ENCODE data around the gene MIA.
"Not testable (repeated sequence)": the region's sequence is repeated elsewhere in the genome, so short reads cannot be mapped to it uniquely, and the experiment has no call there.

The MIA gene

DNA sequence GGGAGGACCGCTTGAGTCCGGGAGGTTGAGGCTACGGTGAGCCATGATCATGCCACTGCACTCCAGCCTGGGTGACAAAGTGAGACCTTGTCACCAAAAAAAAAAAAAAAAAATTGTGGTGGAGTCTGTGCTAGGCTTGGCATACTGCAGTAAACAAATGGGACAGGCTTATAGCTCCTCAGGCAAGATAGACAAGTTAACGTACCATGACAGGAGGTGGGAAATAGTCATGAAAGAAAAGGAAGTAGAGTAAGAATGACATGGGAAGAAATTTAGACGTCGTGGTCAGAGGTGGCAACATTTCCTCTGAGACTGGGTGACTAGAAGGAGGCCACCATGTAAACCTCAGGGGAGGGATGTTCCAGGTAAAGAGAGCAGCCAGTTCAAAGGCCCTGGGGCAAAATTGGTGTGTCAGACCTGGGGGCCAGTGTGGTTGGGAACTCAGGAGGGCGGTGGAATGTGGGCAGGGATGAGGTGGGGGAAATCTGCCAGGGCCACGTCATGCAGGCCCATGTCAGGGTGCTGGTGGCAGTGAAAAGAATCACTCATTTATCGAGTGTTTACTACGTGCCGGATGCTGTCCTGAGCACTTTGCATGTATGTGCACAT, 18.7 kb upstream of the MIA start:
- Mint-ChIP-seq H3K4me1 (ENCODE audit: low read depth in 2 of 2) (peaks cover 39 to 53% of the 10 kb centered on the region in 2 donors), H3K9me3 (no peaks in the 10 kb centered on the region), H3K27ac (peak overlapping the region; percentile 94 to 97), H3K36me3 (ENCODE audit: insufficient read depth) (peaks cover 71% of the 10 kb centered on the region), H3K4me3 (peak overlapping the region; percentile 84 to 97), H3K27me3 (no peaks in the 10 kb centered on the region)
- peak in 2 of 3 experiments; percentile 18 to 40 for DNase-seq
- ATAC-seq (replicated peaks): peak; percentile 61

DNA sequence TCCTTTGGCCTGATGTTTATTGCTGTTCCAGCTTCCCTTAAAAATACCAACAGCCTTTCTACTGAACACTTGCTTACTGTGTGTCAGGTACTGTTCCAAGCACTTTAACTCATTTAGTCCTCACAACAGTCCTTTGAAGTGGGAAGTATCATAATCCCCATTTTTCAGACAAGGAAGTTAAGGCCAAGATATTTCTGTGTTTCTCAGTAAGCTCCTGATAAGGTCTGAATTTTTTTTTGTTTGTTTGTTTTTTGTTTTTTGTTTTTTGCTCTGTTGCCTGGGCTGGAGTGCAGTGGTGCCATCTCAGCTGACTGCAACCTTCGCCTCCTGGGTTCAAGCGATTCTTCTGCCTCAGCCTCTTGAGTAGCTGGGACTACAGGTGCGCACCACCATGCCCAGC, 16.8 kb upstream of the MIA start:
- H3K4me3 Mint-ChIP-seq: peak overlapping the region in 1 of 2 donors; percentile 25
- H3K4me1 Mint-ChIP-seq (ENCODE audit: low read depth in 2 of 2): peaks cover 40 to 55% of the 10 kb centered on the region in 2 donors
- H3K27me3 Mint-ChIP-seq: no peaks in the 10 kb centered on the region

DNA sequence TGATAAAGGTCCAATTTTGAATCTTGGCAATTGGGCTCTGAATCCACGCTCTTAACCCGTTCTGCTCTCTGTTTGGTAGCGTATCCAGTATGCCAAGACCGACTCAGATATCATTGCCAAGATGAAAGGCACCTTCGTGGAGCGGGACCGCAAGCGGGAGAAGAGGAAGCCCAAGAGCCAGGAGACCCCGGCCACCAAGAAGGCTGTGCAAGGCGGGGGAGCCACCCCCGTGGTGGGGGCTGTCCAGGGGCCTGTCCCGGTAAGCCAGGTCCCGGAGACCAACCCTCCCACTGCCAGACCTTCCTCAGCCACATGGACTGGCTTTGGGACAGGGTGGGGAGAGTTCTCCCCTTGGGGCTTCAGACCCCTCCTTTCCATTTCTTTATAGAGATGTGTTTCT, 16.0 kb upstream of the MIA start:
- ATAC-seq (replicated peaks): no peak
- H3K27ac Mint-ChIP-seq: no peak overlapping the region

More for the DNA sequence above, 16.8 kb upstream of the MIA start:
- Mint-ChIP-seq H3K9me3 (no peaks in the 10 kb centered on the region), H3K27ac (peak overlapping the region in 1 of 2 donors; percentile 46), H3K36me3 (ENCODE audit: insufficient read depth) (peaks cover 75% of the 10 kb centered on the region)
- no peak for ATAC-seq (replicated peaks)
- no peak for DNase-seq

DNA sequence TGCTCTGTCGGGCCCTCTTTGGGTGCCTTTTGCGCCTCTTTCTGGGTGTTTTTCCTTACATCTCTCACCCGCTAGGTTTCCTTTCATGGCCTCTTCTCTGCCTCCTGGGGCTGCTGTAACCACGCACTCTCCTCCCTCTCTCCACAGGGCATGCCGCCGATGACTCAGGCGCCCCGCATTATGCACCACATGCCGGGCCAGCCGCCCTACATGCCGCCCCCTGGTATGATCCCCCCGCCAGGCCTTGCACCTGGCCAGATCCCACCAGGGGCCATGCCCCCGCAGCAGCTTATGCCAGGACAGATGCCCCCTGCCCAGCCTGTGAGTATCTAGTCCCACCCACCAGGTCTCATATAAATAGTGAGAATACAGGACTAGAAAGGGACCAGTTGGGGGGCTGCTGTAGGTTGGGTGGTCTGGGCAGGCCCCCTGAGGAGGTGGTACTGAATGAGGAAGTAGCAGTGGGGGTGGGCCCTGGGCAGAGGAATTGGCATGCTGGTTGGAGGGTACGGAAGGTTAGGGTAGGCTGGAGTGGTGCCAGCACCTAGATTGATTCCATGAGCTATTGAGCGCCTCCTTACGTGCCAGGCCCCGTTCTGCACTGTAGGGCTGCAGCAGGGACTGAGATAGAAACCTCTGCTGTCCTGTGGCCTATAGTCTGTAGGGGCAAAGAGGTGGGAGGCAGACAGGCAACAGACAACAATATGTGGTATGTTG, 12.4 kb upstream of the MIA start:
- H3K9me3 Mint-ChIP-seq: no peaks in the 10 kb centered on the region
- H3K27ac Mint-ChIP-seq: peak overlapping the region; percentile 78 to 87
- H3K4me1 Mint-ChIP-seq (ENCODE audit: low read depth in 2 of 2): peaks cover 33 to 46% of the 10 kb centered on the region in 2 donors
- H3K27me3 Mint-ChIP-seq: no peaks in the 10 kb centered on the region
- no peak for ATAC-seq (replicated peaks)
- DNase-seq: no peak
- peaks cover 98% of the 10 kb centered on the region for H3K36me3 Mint-ChIP-seq (ENCODE audit: insufficient read depth)
- peak overlapping the region; percentile 14 to 32 for H3K4me3 Mint-ChIP-seq

More for the DNA sequence above, 16.0 kb upstream of the MIA start:
- no peaks in the 10 kb centered on the region for H3K9me3 Mint-ChIP-seq
- no peaks in the 10 kb centered on the region for H3K27me3 Mint-ChIP-seq
- no peak overlapping the region for H3K4me3 Mint-ChIP-seq
- H3K4me1 Mint-ChIP-seq (ENCODE audit: low read depth in 2 of 2): peaks cover 44 to 60% of the 10 kb centered on the region in 2 donors
- H3K36me3 Mint-ChIP-seq (ENCODE audit: insufficient read depth): peaks cover 84% of the 10 kb centered on the region
- DNase-seq: no peak

DNA sequence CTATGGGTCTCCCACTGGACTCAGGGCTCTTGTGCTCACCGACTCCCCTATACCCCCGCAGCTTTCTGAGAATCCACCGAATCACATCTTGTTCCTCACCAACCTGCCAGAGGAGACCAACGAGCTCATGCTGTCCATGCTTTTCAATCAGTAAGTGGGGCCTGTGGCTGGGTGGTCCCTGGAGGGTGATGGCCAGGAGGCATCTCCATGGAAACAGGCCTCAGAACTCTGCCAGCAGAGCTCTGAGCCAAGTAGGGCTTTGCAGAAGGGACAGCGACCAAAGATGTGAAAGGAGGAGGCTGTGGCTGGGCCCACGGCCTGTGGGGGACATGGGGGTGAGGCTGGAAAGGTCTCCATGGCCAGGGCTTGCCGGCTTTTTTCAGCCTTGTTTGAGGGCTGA, 11.8 kb upstream of the MIA start:
- Mint-ChIP-seq H3K27ac (peak overlapping the region; percentile 78 to 87), H3K36me3 (ENCODE audit: insufficient read depth) (peaks cover 98% of the 10 kb centered on the region), H3K9me3 (no peaks in the 10 kb centered on the region), H3K27me3 (no peaks in the 10 kb centered on the region), H3K4me1 (ENCODE audit: low read depth in 2 of 2) (peaks cover 33 to 46% of the 10 kb centered on the region in 2 donors), H3K4me3 (peak overlapping the region in 1 of 2 donors; percentile 34)
- ATAC-seq (replicated peaks) (no peak), DNase-seq (no peak)

DNA sequence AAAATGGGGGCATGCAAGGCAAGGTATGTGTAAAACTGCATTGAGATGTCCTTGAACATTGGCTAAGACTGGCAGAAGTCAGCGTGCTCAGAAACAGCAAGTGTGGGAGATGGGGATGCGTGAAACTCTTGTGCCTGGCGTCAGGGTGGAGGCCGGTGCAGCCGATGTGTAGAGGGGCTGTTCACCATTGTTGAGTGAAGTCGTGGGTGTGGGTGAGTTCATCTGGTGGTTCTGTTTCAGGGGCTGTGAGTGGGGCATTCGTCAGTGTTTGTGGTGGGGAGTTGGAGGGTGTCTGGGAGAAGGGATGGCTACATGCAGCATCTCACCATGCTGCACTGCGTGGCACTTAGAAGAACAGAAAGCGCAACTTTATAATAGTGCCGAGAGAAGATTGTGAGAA, 11.4 kb upstream of the MIA start:
- H3K27me3 Mint-ChIP-seq: no peaks in the 10 kb centered on the region
- H3K36me3 Mint-ChIP-seq (ENCODE audit: insufficient read depth): peaks cover 94% of the 10 kb centered on the region
- peak overlapping the region; percentile 78 to 87 for H3K27ac Mint-ChIP-seq
- peaks cover 33 to 46% of the 10 kb centered on the region in 2 donors for H3K4me1 Mint-ChIP-seq (ENCODE audit: low read depth in 2 of 2)
- H3K9me3 Mint-ChIP-seq: no peaks in the 10 kb centered on the region
- H3K4me3 Mint-ChIP-seq: peak overlapping the region; percentile 34 to 41
- DNase-seq (no peak), ATAC-seq (replicated peaks) (no peak)

DNA sequence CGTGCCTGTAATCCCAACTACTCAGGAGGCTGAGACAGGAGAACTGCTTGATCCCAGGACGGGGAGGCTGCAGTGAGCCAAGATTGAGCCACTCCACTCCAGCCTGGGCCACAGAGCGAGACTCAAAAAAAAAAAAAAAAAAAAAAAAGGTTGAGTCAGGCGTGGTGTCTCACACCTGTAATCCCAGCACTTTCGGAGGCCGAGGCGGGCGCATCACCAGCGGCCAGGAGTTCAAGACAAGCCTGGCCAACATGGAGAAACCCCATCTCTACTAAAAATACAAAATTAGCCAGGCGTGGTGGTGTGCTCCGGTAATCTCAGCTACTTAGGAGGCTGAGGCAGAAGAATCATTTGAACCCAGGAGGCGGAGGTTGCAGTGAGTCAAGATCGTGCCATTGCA, 8.9 kb upstream of the MIA start:
- Mint-ChIP-seq H3K36me3 (ENCODE audit: insufficient read depth) (peaks cover 76% of the 10 kb centered on the region), H3K4me1 (ENCODE audit: low read depth in 2 of 2) (peaks cover 40 to 43% of the 10 kb centered on the region in 2 donors), H3K27ac (peak overlapping the region in 1 of 2 donors; percentile 87)
- H3K9me3 Mint-ChIP-seq; ATAC-seq (replicated peaks); H3K4me3 Mint-ChIP-seq; DNase-seq; H3K27me3 Mint-ChIP-seq: not testable (repeated sequence)

DNA sequence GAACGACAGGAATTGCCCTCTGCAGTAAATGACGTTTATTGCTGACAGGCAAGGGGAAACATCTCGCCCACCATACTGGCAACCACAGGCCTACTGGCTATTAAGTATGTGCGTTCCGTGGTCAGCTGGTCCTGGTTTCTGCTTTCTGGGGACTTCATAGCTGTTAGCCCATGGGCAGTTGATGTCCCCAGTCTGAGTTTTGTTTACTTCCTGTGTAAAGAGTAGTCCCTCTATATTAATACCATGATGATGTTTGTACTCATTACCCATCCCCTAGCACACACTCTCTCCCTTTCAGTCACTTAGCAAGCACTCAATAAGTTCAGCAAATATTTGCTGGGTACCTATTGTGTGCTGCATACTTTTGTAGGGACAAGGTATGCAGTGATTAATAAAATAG, 6.5 kb upstream of the MIA start:
- no peak for DNase-seq
- peaks cover 51% of the 10 kb centered on the region for H3K36me3 Mint-ChIP-seq (ENCODE audit: insufficient read depth)
- peak overlapping the region in 1 of 2 donors; percentile 29 for H3K27ac Mint-ChIP-seq
- no peaks in the 10 kb centered on the region for H3K27me3 Mint-ChIP-seq
- H3K4me1 Mint-ChIP-seq (ENCODE audit: low read depth in 2 of 2): peaks cover 24 to 27% of the 10 kb centered on the region in 2 donors
- no peak overlapping the region for H3K4me3 Mint-ChIP-seq
- no peaks in the 10 kb centered on the region for H3K9me3 Mint-ChIP-seq
- ATAC-seq (replicated peaks): no peak

DNA sequence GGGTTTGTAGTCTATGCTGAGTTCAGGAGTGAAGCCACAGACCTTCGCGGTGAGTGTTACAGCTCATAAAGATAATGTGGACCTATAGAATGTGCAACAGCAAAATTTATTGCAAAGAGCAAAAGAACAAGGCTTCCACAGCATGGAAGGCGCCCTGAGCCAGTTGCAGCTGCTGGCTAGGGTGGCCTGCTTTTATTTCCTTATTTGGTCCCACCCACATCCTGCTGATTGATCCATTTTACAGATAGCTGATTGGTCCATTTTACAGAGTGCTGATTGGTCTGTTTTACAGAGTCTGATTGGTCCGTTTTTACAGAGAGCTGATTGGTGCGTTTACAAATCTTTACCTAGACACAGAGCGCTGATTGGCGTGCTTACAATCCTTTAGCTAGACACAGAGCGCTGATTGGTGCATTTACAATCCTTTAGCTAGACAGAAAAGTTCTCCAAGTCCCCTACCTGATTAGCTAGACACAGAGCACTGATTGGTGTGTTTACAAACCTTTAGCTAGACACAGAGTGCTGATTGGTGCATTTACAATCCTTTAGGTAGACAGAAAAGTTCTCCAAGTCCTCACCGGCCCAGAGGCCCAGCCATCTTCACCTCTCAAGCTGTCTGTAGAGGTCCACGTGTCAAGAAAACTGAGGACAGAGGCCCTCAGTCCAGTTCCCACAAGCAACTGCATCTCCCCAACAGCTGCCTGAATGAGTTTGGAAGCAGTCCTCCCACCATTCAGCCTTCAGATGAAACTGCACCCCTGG, 4.0 kb upstream of the MIA start:
- ATAC-seq (replicated peaks): peak; percentile 49
- peak overlapping the region in 1 of 2 donors; percentile 64 for H3K27ac Mint-ChIP-seq
- H3K4me1 Mint-ChIP-seq (ENCODE audit: low read depth in 2 of 2): peaks cover 7 to 11% of the 10 kb centered on the region in 2 donors

DNA sequence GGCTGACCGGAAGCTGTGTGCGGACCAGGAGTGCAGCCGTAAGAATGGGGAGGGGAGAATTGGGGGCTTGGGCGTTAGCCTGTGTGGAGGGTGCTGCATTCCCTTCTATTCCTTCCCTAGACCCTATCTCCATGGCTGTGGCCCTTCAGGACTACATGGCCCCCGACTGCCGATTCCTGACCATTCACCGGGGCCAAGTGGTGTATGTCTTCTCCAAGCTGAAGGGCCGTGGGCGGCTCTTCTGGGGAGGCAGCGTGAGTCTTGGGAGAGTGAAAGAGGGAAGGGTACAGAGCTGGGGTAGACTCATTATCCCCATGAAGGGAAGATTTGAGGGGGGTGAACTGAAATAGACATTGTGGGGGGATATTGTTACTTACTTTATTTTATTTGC, 306 bp downstream of the MIA start:
- H3K4me1 Mint-ChIP-seq (ENCODE audit: low read depth in 2 of 2): peaks cover 32 to 33% of the 10 kb centered on the region in 2 donors
- ATAC-seq (replicated peaks) (no peak), DNase-seq (no peak)
- no peak overlapping the region for H3K27ac Mint-ChIP-seq
- H3K36me3 Mint-ChIP-seq (ENCODE audit: insufficient read depth): peaks cover 31% of the 10 kb centered on the region
- H3K4me3 Mint-ChIP-seq: no peak overlapping the region
- H3K9me3 Mint-ChIP-seq: no peaks in the 10 kb centered on the region
- H3K27me3 Mint-ChIP-seq: no peaks in the 10 kb centered on the region

More for the DNA sequence above, 4.0 kb upstream of the MIA start:
- H3K9me3 Mint-ChIP-seq, H3K4me3 Mint-ChIP-seq, DNase-seq, H3K27me3 Mint-ChIP-seq: not testable (repeated sequence)
- peaks cover 28% of the 10 kb centered on the region for H3K36me3 Mint-ChIP-seq (ENCODE audit: insufficient read depth)

DNA sequence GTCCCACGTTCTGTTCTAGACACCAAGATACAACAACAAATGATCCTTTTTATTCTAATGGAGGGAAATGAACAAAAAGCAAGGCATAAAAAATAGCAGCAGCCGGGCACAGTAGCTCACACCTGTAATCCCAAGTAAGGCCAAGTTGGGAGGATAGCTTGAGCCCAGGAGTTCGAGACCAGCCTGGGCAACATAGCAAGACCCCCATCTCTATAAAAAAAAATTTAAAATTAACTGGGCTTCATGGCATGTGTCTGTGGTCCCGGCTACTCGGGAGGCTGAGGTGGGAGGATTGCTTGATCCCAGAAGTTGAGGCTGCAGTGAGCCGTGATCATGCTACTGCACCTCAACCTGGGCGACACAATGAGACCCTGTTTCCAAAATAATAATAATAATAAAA, 1.0 kb downstream of the MIA start:
- H3K36me3 Mint-ChIP-seq (ENCODE audit: insufficient read depth): peaks cover 31% of the 10 kb centered on the region
- peak overlapping the region; percentile 94 to 96 for H3K27ac Mint-ChIP-seq
- no peak for ATAC-seq (replicated peaks)
- peak overlapping the region; percentile 89 for H3K4me3 Mint-ChIP-seq
- H3K4me1 Mint-ChIP-seq (ENCODE audit: low read depth in 2 of 2): peaks cover 26 to 31% of the 10 kb centered on the region in 2 donors
- no peaks in the 10 kb centered on the region for H3K9me3 Mint-ChIP-seq
- H3K27me3 Mint-ChIP-seq: no peaks in the 10 kb centered on the region
- DNase-seq: no peak

DNA sequence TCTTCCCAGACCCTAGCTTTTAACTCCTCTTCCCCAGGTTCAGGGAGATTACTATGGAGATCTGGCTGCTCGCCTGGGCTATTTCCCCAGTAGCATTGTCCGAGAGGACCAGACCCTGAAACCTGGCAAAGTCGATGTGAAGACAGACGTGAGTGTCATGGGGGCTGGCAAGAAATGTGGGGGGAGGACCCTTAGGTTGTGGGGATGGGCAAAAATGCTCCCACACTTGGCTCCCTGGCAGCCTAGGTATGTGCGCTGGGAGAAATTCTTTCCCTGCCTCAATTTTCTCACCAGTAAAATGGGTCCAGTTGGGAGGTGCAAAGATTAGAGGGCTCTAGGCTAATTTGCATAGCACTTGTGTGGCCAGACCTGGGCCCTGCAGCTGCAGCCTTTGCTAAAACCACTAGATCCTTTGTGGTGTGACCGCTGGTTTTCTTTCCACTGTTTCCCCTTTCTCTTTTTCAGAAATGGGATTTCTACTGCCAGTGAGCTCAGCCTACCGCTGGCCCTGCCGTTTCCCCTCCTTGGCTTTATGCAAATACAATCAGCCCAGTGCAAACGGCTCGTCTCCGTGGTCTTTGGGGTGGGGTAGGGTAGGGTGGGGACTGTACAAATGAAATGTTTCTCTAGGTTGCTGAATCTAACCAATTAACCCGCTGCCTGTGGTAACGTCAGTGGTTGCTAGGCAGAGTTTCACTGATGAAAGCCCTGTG, 1.8 kb downstream of the MIA start:
- peaks cover 28 to 32% of the 10 kb centered on the region in 2 donors for H3K4me1 Mint-ChIP-seq (ENCODE audit: low read depth in 2 of 2)
- H3K9me3 Mint-ChIP-seq: no peaks in the 10 kb centered on the region
- peaks cover 35% of the 10 kb centered on the region for H3K36me3 Mint-ChIP-seq (ENCODE audit: insufficient read depth)
- peak overlapping the region; percentile 89 for H3K4me3 Mint-ChIP-seq
- DNase-seq: peak; percentile 87 to 93 (median 91)
- H3K27me3 Mint-ChIP-seq: no peaks in the 10 kb centered on the region
- H3K27ac Mint-ChIP-seq: peak overlapping the region; percentile 94 to 96
- peak; percentile 68 for ATAC-seq (replicated peaks)

DNA sequence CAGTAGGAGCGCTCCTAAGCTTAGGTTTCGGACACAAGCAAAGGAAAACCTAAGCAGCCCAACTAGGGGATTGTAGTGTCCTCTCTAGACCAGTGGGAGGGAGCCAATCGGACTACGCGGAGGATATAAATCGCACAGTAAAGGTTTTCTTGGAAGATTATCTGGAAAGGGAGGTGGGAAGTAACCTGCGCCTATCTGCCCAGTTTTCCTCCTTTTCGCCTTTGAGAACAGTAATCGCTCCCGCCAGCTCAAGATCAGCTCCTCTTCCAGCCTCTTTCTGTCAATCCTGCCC, 2.3 kb downstream of the MIA start:
- peaks cover 35% of the 10 kb centered on the region for H3K36me3 Mint-ChIP-seq (ENCODE audit: insufficient read depth)
- H3K4me3 Mint-ChIP-seq: peak overlapping the region; percentile 89
- no peaks in the 10 kb centered on the region for H3K27me3 Mint-ChIP-seq
- DNase-seq (no peak), ATAC-seq (replicated peaks) (no peak)
- H3K27ac Mint-ChIP-seq: peak overlapping the region; percentile 94 to 96
- H3K9me3 Mint-ChIP-seq: no peaks in the 10 kb centered on the region
- H3K4me1 Mint-ChIP-seq (ENCODE audit: low read depth in 2 of 2): peaks cover 30 to 33% of the 10 kb centered on the region in 2 donors

Measured in effector memory CD8-positive, alpha-beta T cell (primary cell).